ENCODE results near the gene ERBB4. TPM values are rescaled to one million over a fixed set of nuclear protein-coding genes. Genes with fewer than 3 reads are reported as not detected.

The ERBB4 gene
- total RNA-seq, 1 experiment from 2014 or later = under 0.01 TPM

DNA sequence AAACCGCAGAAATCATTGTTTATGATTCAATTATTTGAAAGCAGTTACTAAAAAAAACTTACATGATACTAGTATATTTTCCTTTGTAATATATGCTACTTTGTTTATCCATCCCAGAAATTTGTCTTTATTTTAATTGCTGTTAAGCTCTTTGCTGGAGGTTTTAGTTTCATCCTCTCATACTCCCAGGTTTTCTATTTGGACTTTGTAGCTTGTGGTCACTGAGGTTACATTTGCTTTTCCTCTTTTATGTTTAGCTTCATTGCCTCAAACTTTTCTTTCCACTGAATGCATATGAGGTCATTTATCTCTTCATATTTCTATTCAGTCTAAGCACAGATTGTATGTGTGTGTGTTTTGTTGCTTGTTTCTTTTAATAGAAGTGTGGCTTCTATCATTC lies 89.9 kb downstream of the ERBB4 start:
- peak in 1 of 2 experiments; percentile 11 for DNase-seq (ENCODE audit: low read depth in 1 of 2, low spot score in 2 of 2)
- H3K27me3 ChIP-seq (replicated peaks) = no peaks in the 10 kb centered on the region
- no peaks in the 10 kb centered on the region for H3K9me3 ChIP-seq (replicated peaks)
- no peaks in the 10 kb centered on the region for H3K36me3 ChIP-seq
- H3K27ac ChIP-seq = no peak overlapping the region
- H3K4me1 ChIP-seq (replicated peaks) = peaks cover 8% of the 10 kb centered on the region
- no peak overlapping the region for H3K4me3 ChIP-seq

DNA sequence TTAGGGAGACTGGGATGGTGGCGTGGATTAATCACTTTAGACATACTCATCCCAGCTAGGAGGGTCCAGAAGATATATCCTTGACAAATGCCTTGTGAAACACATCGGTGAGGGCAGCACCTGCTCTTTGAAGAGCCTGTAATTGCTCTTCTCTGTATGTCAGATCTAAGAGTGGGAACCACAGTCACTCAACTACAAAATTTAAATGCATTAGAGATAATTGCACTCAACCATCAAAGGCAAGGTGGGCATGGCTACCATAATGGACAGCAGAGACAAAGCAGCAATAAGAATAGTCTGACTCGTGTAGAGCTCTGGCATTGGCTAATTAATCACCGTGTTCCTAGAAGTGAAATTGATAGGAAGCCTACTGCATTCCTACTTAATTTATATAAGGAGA lies 96.8 kb downstream of the ERBB4 start:
- Histone ChIP-seq H3K27ac (no peak overlapping the region), H3K4me3 (no peak overlapping the region), H3K9me3 (replicated peaks) (no peaks in the 10 kb centered on the region), H3K4me1 (replicated peaks) (no peaks in the 10 kb centered on the region), H3K36me3 (no peaks in the 10 kb centered on the region), H3K27me3 (replicated peaks) (no peaks in the 10 kb centered on the region; the same call in 1 of the 2 replicates)
- no peak for DNase-seq (ENCODE audit: low read depth in 1 of 2, low spot score in 2 of 2)

DNA sequence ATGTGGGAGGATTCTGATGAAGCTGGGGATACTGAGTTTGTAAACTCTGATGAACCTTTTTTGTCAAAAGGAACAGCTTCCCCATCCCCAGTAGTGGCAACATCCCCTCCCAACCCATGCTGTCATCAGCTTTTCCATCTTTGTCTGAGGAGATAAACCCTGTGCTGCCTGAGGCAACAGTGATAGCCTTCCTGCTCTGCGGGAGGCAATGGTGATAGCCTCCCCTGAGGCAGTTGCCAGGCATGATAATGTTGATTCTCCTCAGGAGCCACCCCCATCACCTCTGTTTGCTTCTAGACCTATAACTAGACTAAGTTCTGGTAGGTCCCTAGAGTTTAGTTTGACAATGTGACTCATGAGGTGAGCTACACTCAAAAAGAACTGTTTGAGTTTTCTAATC lies 97.5 kb downstream of the ERBB4 start:
- no peak overlapping the region for H3K4me3 ChIP-seq
- H3K27me3 ChIP-seq (replicated peaks) = no peaks in the 10 kb centered on the region; the same call in 1 of the 2 replicates
- H3K9me3 ChIP-seq (replicated peaks) = no peaks in the 10 kb centered on the region
- H3K36me3 ChIP-seq = no peaks in the 10 kb centered on the region
- no peak overlapping the region for H3K27ac ChIP-seq
- no peaks in the 10 kb centered on the region for H3K4me1 ChIP-seq (replicated peaks)
- DNase-seq (ENCODE audit: low read depth in 1 of 2, low spot score in 2 of 2) = no peak

DNA sequence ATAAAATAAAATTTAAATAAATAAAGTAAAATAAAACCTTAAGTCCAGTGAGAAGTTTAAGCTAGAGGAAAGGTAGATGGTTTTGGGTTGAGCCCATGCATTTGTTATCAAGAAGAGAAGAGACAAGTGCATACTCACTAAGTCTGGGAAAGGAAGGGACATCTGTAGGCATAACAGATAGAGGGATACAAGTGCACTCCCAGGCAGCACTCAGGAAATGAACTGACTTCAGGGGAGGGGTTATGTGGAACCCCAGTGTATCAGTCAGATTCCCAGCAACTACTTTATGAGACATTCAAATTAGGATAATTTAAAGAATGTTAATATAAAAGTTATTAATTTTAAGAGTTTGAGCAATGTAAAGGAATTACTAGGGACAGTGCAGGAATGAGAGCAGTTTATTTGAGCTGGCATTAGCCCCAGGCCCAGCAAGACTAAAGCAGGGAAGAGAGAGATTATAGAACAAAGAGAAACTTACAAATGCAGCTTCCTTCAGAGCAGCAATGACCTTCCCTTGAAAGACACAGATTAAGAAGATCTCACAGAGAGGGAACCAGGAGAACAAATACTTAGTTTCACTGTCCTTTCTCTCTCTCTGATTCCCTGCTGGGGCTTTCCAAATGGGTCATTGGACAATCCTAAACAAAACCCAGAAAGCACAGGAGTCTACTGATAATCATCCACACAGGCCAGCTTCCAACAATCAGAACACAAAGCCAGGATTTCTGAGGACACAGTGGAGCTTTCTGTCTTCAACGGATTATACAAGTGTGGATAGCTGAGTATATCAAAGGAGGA lies 109.7 kb downstream of the ERBB4 start:
- no peak for DNase-seq (ENCODE audit: low read depth in 1 of 2, low spot score in 2 of 2)

DNA sequence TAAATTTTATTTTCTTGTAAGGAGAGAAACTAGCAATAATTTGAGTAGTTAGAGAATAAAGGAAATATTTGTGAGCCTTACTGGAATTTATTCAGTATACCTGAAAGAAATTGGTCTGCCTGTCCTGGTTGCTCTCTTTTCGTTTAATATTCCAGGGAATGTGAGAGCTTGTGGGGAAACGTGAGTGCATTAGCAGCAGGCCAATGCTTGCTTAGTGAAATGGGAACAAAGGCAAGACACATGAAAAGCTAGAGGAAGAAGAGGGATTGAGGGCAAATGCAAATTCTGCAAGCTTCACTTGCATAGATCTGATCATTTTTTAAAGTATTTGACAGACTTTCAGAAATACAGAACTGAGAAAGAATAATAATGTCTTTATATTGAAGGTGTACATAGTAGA lies 111.0 kb downstream of the ERBB4 start:
- Histone ChIP-seq H3K27ac (no peak overlapping the region), H3K4me1 (replicated peaks) (no peaks in the 10 kb centered on the region), H3K4me3 (no peak overlapping the region), H3K27me3 (replicated peaks) (no peaks in the 10 kb centered on the region), H3K36me3 (no peaks in the 10 kb centered on the region), H3K9me3 (replicated peaks) (no peaks in the 10 kb centered on the region)
- no peak for DNase-seq (ENCODE audit: low read depth in 1 of 2, low spot score in 2 of 2)

More for the DNA sequence above, 109.7 kb downstream of the ERBB4 start:
- no peaks in the 10 kb centered on the region for H3K4me1 ChIP-seq (replicated peaks)
- no peaks in the 10 kb centered on the region for H3K27me3 ChIP-seq (replicated peaks)
- H3K4me3 ChIP-seq = no peak overlapping the region
- no peaks in the 10 kb centered on the region for H3K36me3 ChIP-seq
- no peak overlapping the region for H3K27ac ChIP-seq
- H3K9me3 ChIP-seq (replicated peaks) = no peaks in the 10 kb centered on the region

DNA sequence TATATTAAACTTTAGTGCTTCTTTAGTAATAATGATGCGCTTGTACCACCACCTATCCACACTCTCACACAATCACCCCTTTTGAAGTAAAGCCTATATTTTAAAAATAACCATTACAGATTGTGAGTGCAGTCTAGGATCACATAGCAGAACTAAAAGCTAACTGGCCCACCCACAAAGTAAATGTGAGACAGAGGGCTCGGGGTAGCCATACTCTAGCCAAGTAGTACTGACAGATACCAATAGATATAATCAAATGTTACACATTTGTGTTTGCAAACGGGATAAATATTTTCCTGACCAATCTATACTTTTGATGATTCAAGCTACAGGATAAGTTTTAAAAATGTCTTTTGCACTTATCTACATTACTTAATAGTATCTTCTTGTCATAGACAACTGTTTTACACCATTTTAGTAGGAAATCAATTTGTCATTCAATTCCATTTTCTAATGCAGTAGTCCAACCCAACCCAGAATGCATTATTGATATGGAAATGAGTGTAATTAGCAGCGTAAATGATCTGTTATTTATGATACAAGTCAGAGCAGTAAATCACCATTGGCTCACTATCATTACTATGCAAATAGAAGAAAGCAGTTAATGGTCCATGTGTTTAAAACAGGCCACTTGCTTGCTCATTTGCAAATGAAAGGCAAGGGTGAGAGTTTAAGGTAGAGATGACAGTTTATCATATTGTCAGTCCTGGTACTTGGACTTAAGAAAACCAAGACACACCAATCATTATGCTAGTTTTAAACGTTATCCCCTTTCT lies 111.8 kb downstream of the ERBB4 start:
- Histone ChIP-seq H3K4me1 (replicated peaks) (no peaks in the 10 kb centered on the region), H3K4me3 (no peak overlapping the region), H3K36me3 (no peaks in the 10 kb centered on the region), H3K27ac (no peak overlapping the region), H3K27me3 (replicated peaks) (no peaks in the 10 kb centered on the region), H3K9me3 (replicated peaks) (no peaks in the 10 kb centered on the region)
- DNase-seq (ENCODE audit: low read depth in 1 of 2, low spot score in 2 of 2) = no peak

DNA sequence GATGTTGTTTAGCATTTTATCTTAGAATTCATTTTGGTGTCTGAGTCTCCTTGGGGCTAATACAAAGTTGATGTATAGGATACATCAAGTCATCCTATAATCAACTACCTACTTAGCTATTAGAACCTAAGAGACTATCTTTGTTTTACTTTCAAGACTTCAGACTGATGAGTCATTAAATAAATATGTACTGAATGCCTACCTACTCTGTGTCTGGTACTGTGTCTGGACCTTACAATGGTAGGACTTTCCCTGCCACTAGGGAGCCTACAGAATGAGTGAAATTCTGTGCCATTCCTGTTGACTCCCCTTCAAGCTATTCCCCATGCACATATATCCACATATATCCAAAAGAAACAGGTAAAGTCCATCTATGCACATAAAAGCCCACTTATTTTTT lies 114.5 kb downstream of the ERBB4 start:
- DNase-seq (ENCODE audit: low read depth in 1 of 2, low spot score in 2 of 2) = no peak
- H3K4me3 ChIP-seq = no peak overlapping the region

DNA sequence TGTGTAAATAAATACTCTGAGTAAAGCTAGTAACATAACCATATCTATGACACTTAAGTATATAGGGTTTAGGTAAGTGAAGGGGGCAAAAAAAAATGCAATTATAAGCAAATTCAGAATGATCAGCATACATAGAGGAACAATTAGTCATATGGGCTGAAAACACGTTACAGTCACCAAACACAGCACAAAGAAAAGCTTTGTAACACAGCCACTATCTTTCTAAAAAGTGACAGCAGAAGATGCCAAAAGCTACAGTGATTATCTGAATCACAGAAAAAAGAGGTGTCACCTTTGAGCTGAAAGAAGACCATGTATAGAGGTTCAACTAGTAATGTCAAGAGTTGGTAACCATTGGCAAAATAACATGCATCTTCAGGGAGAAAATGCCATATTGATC lies 115.5 kb downstream of the ERBB4 start:
- H3K4me3 ChIP-seq = no peak overlapping the region
- H3K27me3 ChIP-seq (replicated peaks) = no peaks in the 10 kb centered on the region
- no peaks in the 10 kb centered on the region for H3K36me3 ChIP-seq
- no peak for DNase-seq (ENCODE audit: low read depth in 1 of 2, low spot score in 2 of 2)
- no peaks in the 10 kb centered on the region for H3K9me3 ChIP-seq (replicated peaks)
- H3K4me1 ChIP-seq (replicated peaks) = no peaks in the 10 kb centered on the region
- H3K27ac ChIP-seq = no peak overlapping the region

More for the DNA sequence above, 114.5 kb downstream of the ERBB4 start:
- H3K27me3 ChIP-seq (replicated peaks) = no peaks in the 10 kb centered on the region
- H3K4me1 ChIP-seq (replicated peaks) = no peaks in the 10 kb centered on the region
- H3K36me3 ChIP-seq = no peaks in the 10 kb centered on the region
- no peak overlapping the region for H3K27ac ChIP-seq
- no peaks in the 10 kb centered on the region for H3K9me3 ChIP-seq (replicated peaks)

DNA sequence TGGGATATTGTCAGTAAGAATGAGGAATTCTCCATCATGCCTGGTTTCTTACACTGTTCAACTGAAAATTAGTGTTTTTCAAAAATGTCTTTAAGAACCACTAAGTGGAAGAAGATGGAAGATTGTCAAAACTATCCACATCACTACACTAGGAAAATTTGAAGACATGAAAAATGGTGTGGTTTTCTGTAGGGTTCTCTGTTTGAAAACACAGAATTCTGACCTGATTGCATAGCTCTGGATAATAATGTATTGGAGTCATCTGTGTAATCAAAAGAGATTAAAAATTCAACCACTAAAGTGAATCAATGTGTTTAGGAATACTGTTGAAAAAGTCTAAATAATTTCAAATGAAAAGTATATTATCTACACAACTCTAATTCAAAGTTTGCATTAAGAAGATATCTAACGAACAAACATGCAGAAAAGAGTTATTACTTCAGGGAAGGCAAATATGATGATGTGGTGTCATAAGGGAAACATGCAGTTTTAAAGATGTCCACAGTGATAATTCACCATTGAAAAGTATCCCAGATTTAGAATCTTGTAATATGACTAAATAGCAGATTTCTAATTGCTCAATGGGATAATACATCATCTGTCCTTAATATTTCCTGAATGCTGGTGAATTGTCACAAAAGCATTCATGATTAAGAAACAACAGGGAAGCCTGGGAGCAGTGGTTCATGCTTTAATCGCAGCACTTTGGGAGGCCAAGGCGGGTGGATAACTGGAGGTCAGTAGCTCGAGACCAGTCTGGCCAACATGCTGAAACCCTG lies 116.9 kb downstream of the ERBB4 start:
- DNase-seq (ENCODE audit: low read depth in 1 of 2, low spot score in 2 of 2) = no peak
- H3K27me3 ChIP-seq (replicated peaks) = no peaks in the 10 kb centered on the region
- H3K9me3 ChIP-seq (replicated peaks) = no peaks in the 10 kb centered on the region
- H3K36me3 ChIP-seq = no peaks in the 10 kb centered on the region
- H3K4me3 ChIP-seq = no peak overlapping the region
- H3K4me1 ChIP-seq (replicated peaks) = no peaks in the 10 kb centered on the region
- no peak overlapping the region for H3K27ac ChIP-seq

DNA sequence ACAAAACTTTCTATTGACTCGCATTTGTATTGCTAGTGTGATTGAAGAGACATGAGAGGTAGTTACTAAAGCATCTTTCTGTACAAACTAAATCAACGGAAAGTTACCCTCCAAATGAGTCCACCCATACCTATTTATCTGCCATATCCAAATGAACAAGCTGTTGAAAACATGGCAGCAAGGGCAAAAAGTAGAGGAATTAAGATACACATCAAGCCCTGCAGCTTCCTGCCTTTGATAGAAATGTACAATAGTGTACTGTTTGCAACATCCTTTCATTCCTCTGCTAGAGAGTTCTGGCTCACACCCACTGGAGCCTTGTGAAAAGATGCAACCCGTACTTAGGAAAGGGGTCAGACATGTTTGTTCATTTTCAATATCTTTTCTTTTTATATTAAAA lies 122.5 kb downstream of the ERBB4 start:
- no peaks in the 10 kb centered on the region for H3K36me3 ChIP-seq
- H3K27ac ChIP-seq = no peak overlapping the region
- no peak for DNase-seq (ENCODE audit: low read depth in 1 of 2, low spot score in 2 of 2)
- H3K9me3 ChIP-seq (replicated peaks) = no peaks in the 10 kb centered on the region
- H3K27me3 ChIP-seq (replicated peaks) = no peaks in the 10 kb centered on the region
- no peaks in the 10 kb centered on the region for H3K4me1 ChIP-seq (replicated peaks)
- H3K4me3 ChIP-seq = no peak overlapping the region

DNA sequence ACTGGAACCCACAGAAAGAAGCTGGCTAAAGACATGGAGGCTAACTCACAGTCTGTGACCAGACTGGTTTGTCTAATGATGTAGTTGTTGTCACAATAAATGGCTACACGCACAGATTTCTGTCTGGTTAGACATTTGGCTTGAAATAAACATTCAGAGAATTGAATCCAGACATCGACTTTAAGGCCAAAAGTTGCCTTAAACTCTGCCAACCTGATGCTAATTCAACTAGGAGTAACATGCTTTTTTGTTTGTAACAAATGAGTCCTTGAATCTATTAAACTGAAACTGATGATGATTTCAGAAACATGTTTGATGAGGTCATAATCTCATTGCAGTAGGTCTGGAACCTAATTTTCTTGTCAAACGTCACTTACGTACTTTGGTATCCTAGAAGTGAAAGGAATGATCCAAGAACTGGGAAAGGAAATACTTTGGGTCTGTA lies 123.8 kb downstream of the ERBB4 start:
- Histone ChIP-seq H3K9me3 (replicated peaks) (no peaks in the 10 kb centered on the region), H3K27me3 (replicated peaks) (no peaks in the 10 kb centered on the region), H3K36me3 (no peaks in the 10 kb centered on the region), H3K4me3 (no peak overlapping the region), H3K27ac (no peak overlapping the region), H3K4me1 (replicated peaks) (no peaks in the 10 kb centered on the region)
- no peak for DNase-seq (ENCODE audit: low read depth in 1 of 2, low spot score in 2 of 2)

DNA sequence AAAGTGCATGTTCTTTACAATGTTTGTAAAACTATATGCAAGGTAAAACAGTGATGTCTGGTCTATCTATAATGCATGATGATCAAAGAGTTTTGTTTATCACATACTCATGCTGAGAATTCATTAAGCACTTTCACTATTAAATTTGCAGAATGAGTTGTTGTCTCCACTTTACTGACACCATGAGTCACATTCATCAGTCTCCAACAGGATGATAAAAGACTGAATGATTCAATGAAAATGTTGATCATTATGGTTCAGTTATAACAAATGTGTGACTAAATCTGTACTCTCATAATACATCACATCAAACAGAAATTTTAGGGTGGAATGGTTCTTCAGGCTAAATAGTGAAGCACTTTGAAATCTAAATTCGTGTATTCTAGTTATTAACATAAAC lies 129.0 kb downstream of the ERBB4 start:
- no peak overlapping the region for H3K27ac ChIP-seq

DNA sequence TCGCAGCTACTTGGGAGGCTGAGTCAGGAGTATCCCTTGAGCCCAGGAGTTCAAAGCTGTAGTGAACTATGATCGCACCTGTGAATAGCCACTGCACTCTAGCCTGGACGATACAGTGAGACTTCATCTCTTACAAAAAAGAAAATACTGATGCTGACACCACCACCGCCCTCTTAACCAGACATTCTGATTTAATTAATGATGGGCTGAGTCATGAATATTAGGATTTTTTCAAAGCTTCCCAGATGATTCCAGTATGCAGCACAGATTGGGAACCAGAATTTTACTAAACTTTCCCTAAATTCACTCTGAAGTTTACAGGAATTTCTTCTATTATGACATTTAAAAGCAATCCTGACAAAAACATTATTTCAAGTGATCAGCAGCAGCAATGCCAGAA lies 130.1 kb downstream of the ERBB4 start:
- Histone ChIP-seq H3K9me3 (replicated peaks) (no peaks in the 10 kb centered on the region), H3K27ac (no peak overlapping the region), H3K4me3 (no peak overlapping the region), H3K27me3 (replicated peaks) (no peaks in the 10 kb centered on the region), H3K36me3 (no peaks in the 10 kb centered on the region), H3K4me1 (replicated peaks) (no peaks in the 10 kb centered on the region)
- no peak for DNase-seq (ENCODE audit: low read depth in 1 of 2, low spot score in 2 of 2)

More for the DNA sequence above, 129.0 kb downstream of the ERBB4 start:
- no peak for DNase-seq (ENCODE audit: low read depth in 1 of 2, low spot score in 2 of 2)
- no peaks in the 10 kb centered on the region for H3K9me3 ChIP-seq (replicated peaks)
- no peak overlapping the region for H3K4me3 ChIP-seq
- H3K4me1 ChIP-seq (replicated peaks) = no peaks in the 10 kb centered on the region
- H3K36me3 ChIP-seq = no peaks in the 10 kb centered on the region
- H3K27me3 ChIP-seq (replicated peaks) = no peaks in the 10 kb centered on the region

DNA sequence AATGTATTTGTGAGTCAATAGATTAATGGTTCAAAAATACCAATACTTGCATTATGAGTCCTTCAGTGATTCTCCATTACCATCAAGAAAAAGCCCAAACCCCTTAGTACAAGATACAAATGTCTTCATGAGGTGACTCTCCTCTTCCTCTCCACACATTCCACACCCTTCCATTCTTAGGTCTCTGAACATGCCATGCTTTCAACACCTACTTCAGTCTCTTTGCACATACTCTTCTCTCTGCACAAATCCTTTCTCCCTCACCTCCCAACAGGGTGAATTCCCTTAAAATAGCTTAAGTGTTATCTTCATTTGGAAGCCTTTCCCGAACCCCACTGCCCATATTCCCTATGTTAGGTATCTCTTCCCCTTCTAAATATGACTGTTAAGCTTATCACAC lies 131.9 kb downstream of the ERBB4 start:
- Histone ChIP-seq H3K36me3 (no peaks in the 10 kb centered on the region), H3K27me3 (replicated peaks) (no peaks in the 10 kb centered on the region), H3K4me1 (replicated peaks) (no peaks in the 10 kb centered on the region), H3K9me3 (replicated peaks) (no peaks in the 10 kb centered on the region), H3K4me3 (no peak overlapping the region), H3K27ac (no peak overlapping the region)
- DNase-seq (ENCODE audit: low read depth in 1 of 2, low spot score in 2 of 2) = no peak
